Glutamatergic neuron (in vitro differentiated cells): ENCODE measurements around the gene GALNT5. TPM values are rescaled to one million over a fixed set of nuclear protein-coding genes. Genes with fewer than 3 reads are reported as not detected.

Experiments
- DNase-seq: peaks from one replicate; pipeline ENCODE4 v3.0.0; 2022
- H3K27ac Mint-ChIP-seq: one replicate; pipeline ENCODE4 v1.8.0; 2020; ENCODE audit warnings: mild to moderate bottlenecking, mixed read lengths, inconsistent platforms; ENCODE audit not compliant: unreplicated experiment
- H3K27me3 Mint-ChIP-seq: one replicate; pipeline ENCODE4 v1.8.0; 2020; ENCODE audit warnings: mild to moderate bottlenecking, moderate library complexity, mixed read lengths, inconsistent platforms; ENCODE audit not compliant: unreplicated experiment
- H3K36me3 Mint-ChIP-seq: one replicate; pipeline ENCODE4 v1.8.0; 2020; ENCODE audit warnings: mild to moderate bottlenecking, mixed read lengths, inconsistent platforms; ENCODE audit not compliant: unreplicated experiment
- H3K4me1 Mint-ChIP-seq: one replicate; pipeline ENCODE4 v1.8.0; 2020; ENCODE audit warnings: mild to moderate bottlenecking, low read depth, mixed read lengths, inconsistent platforms; ENCODE audit not compliant: unreplicated experiment
- H3K4me3 Mint-ChIP-seq: one replicate; pipeline ENCODE4 v1.8.0; 2020; ENCODE audit warnings: mild to moderate bottlenecking, mixed read lengths, inconsistent platforms; ENCODE audit not compliant: unreplicated experiment
- H3K9me3 Mint-ChIP-seq: one replicate; pipeline ENCODE4 v1.8.0; 2020; ENCODE audit warnings: mild to moderate bottlenecking, moderate library complexity, mixed read lengths, inconsistent platforms; ENCODE audit not compliant: unreplicated experiment
- total RNA-seq: library from RNA; stranded (reverse); fragmentation: NEBNext Ultra II Directional; extraction: Animal tissue kit (Norgen Biotek cat#: 25700); gene quantifications from one replicate; pipeline ENCODE4 v1.2.1, GENCODE V29; 2021; ENCODE audit not compliant: unreplicated experiment
- TF ChIP-seq, protein P1 (sequence below): fragments of 200-600 bp; sonication (generic); IDR thresholded peaks from one replicate; pipeline ENCODE4 v1.5.0; 2021; ENCODE audit not compliant: partially characterized antibody, unreplicated experiment

Gene GALNT5
- total RNA-seq, 1 donor from 2014 or later: 0.10 TPM

DNA sequence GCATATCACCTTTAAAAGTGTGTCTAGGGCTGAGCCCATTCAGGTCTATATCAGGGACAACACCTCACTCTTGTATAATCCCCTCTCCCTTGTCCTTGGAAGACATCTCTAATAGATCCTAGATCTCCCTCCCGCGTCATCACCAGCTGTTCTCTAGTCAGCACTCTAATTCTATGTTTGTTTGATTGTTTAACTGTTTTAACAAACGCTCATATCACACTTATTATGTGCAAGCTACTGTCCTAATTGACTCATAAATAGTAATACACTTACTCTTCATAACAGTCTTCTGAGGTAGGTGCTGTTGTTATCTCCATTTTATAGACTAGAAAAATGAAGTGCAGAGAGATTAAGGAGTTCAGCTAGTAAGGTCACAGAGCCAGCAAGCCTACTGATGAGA is 69.7 kb downstream of the GALNT5 start:
- Mint-ChIP-seq H3K36me3 (no peaks in the 10 kb centered on the region), H3K27me3 (no peaks in the 10 kb centered on the region), H3K9me3 (no peaks in the 10 kb centered on the region), H3K4me3 (no peak overlapping the region), H3K4me1 (peaks cover 5% of the 10 kb centered on the region), H3K27ac (no peak overlapping the region)
- no peak for DNase-seq
- TF ChIP-seq, protein P1, sequence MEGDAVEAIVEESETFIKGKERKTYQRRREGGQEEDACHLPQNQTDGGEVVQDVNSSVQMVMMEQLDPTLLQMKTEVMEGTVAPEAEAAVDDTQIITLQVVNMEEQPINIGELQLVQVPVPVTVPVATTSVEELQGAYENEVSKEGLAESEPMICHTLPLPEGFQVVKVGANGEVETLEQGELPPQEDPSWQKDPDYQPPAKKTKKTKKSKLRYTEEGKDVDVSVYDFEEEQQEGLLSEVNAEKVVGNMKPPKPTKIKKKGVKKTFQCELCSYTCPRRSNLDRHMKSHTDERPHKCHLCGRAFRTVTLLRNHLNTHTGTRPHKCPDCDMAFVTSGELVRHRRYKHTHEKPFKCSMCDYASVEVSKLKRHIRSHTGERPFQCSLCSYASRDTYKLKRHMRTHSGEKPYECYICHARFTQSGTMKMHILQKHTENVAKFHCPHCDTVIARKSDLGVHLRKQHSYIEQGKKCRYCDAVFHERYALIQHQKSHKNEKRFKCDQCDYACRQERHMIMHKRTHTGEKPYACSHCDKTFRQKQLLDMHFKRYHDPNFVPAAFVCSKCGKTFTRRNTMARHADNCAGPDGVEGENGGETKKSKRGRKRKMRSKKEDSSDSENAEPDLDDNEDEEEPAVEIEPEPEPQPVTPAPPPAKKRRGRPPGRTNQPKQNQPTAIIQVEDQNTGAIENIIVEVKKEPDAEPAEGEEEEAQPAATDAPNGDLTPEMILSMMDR: no peak

DNA sequence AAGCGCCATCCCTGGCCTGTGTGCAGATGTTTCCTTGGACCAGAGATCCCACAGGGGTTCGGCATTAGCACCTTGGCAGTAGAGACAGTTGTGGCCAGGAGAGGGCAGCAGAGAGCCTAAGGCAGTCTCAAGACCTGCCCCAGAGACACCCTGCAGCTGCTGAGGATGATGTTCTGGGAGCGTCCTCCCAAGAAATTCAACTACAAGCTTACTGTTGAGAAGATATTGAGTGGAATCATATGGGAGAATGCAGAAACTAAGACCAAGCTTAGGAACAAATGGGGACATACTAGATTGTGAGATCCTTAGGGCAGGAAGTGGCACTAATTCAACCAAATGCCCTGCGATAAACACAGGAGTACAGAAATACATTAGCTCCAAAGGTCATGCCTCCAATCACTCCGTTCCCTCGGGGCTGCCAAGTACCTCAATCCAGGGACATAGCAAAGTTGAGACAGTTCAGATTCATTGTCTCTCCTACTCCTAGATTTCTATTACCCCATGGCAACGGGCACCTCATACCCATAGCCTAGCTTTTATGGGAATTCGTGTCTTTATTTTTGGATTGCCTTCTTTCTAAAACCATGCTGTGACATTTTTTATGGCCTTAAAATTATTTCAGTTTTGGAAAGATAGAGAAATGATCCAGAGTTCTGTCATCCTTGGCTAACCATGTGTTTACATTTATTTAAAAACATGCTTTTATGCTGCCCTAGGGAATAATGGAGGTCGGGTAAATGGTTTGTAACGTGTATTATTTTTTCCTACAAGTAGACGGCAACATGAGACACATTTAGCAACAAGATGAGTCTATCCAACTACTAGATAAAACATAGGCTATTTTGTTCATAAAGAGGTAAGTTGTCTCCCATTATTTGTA is 70.4 kb downstream of the GALNT5 start:
- TF ChIP-seq, protein P1: peak; percentile 89
- H3K9me3 Mint-ChIP-seq: no peaks in the 10 kb centered on the region
- H3K27me3 Mint-ChIP-seq: no peaks in the 10 kb centered on the region
- DNase-seq: peak; percentile 88
- H3K27ac Mint-ChIP-seq: no peak overlapping the region
- no peaks in the 10 kb centered on the region for H3K36me3 Mint-ChIP-seq
- H3K4me3 Mint-ChIP-seq: no peak overlapping the region
- peaks cover 5% of the 10 kb centered on the region for H3K4me1 Mint-ChIP-seq

DNA sequence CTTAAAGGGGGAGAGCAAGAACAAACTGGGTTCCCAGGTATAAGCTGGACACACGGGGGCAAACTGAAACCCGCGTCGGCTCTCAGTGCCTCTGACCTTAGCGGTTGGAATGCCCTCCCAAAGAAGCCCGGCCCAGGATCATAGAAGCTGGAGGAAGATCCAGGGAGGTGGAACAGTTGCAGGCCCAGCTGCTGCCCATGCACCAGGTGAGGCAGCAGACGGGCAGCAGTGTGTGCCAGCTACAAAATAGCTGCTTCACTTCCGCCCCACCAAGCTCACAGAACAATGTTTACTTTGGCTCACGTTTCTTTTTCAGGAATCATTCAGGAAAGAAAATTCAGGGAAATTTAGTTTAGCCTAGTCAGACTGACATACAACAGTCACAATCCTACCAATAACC is 72.0 kb downstream of the GALNT5 start:
- DNase-seq: no peak
- H3K4me3 Mint-ChIP-seq: no peak overlapping the region
- no peaks in the 10 kb centered on the region for H3K27me3 Mint-ChIP-seq
- TF ChIP-seq, protein P1: no peak
- no peaks in the 10 kb centered on the region for H3K9me3 Mint-ChIP-seq
- peaks cover 5% of the 10 kb centered on the region for H3K4me1 Mint-ChIP-seq
- no peak overlapping the region for H3K27ac Mint-ChIP-seq
- H3K36me3 Mint-ChIP-seq: no peaks in the 10 kb centered on the region

DNA sequence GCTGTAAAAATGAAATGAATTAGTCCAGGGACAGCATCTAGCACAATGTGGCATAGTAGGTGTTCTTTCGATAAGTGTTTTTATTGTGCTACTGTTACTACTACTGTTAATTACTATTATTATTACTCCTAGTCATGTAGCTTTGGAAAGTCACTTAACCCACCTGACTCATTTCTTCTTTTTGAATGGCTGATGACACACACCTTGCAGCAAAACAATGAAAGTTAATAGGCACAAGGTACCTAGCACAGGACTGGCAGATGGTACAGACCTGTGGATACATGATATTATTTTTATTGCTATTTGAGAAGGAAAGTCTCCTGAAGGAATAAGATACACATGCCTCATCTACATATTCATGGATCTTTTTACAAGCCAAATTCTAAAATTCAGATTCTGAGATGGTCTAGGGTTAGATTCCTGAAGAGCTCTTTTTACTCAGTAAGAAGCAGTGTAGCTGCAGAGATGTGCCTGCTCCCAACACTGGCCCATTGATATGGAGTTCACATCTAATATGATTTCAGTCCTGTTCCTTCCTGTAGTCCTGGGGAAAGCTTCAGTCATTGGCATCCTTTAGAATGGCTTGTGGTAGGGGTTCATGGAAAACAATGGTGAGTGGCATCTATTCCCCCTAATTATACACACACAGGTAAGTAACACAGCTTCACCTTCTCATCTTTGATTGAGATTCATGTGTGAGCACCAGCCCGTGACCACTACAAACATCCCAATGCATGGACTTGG is 76.0 kb downstream of the GALNT5 start:
- Mint-ChIP-seq H3K27me3 (no peaks in the 10 kb centered on the region), H3K36me3 (no peaks in the 10 kb centered on the region), H3K4me1 (no peaks in the 10 kb centered on the region), H3K9me3 (no peaks in the 10 kb centered on the region), H3K27ac (no peak overlapping the region), H3K4me3 (no peak overlapping the region)
- TF ChIP-seq, protein P1: no peak
- DNase-seq: no peak

DNA sequence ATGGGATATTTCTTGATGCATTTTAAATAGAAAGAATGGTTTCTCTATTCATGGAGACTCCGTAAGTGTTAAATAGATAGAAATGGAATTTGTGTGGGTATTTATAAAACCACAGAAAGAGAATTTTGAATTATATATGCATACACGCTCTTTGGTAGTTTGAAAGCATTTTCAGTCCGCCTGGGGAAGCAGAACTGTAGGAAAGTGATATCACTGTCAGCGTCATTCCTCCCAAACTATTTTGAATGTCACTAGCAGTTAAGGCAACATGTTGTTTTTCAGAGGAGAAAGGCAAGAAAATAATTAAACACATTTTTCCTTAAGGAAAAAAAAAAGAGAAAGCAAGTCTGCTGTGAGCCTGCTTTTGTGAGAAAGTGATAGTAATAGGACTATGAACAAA is 76.8 kb downstream of the GALNT5 start:
- Mint-ChIP-seq H3K9me3 (no peaks in the 10 kb centered on the region), H3K4me3 (no peak overlapping the region), H3K36me3 (no peaks in the 10 kb centered on the region), H3K27ac (no peak overlapping the region), H3K27me3 (no peaks in the 10 kb centered on the region), H3K4me1 (no peaks in the 10 kb centered on the region)
- no peak for DNase-seq
- TF ChIP-seq, protein P1: no peak
